ENCODE results near the gene GPATCH4.

- no peak for TF ChIP-seq SUZ12 (IDR thresholded peaks at IDR 0.05; ENCODE audit: unreplicated experiment)
- TF ChIP-seq EZH2 (IDR thresholded peaks at IDR 0.05; ENCODE audit: borderline replicate concordance, control insufficient read depth, low read depth, low read length): no peak
- no peak for TF ChIP-seq YY1 (IDR thresholded peaks at IDR 0.05; ENCODE audit: low read depth, low read length)
- TF ChIP-seq ZNF384 (IDR thresholded peaks at IDR 0.05; ENCODE audit: borderline replicate concordance, low read depth, low read length): no peak
- no peak for TF ChIP-seq NR2C2 (IDR thresholded peaks at IDR 0.05; ENCODE audit: borderline replicate concordance, control insufficient read depth, insufficient read length, low read depth)
Measured at GRCh38 chr1:156547434-156547833, 53.8 kb downstream of the GPATCH4 start.
